Kidney tubule cell (primary cell): ENCODE results near the gene BACE1-AS.
"Not testable (repeated sequence)": the region's sequence is repeated elsewhere in the genome, so short reads cannot be mapped to it uniquely, and the experiment has no call there.

Source experiments
- DNase-seq: peaks from one replicate; pipeline ENCODE4 v3.0.0-alpha.2; 2018; ENCODE audit warnings: low spot score

BACE1-AS gene

GRCh38 chr11:117290809-117291396 is at the start of gene BACE1-AS:
BACE1-AS (plus strand) TSS chr11:117291346.
- no peak for DNase-seq

- DNase-seq: no peak
Observed at GRCh38 chr11:117248341-117248740, 42.8 kb upstream of the BACE1-AS start.

GRCh38 chr11:117249571-117249970 is 41.6 kb upstream of the BACE1-AS start:
- DNase-seq: no peak

- no peak for DNase-seq
Observed at GRCh38 chr11:117251506-117251905, 39.6 kb upstream of the BACE1-AS start.

GRCh38 chr11:117255966-117256365 is 35.2 kb upstream of the BACE1-AS start:
- DNase-seq: no peak

- peak; percentile 11 for DNase-seq
Observed at GRCh38 chr11:117256573-117256972, 34.6 kb upstream of the BACE1-AS start.

- DNase-seq: no peak
Observed at GRCh38 chr11:117258576-117258975, 32.6 kb upstream of the BACE1-AS start.

GRCh38 chr11:117259417-117259816 is 31.7 kb upstream of the BACE1-AS start:
- no peak for DNase-seq

- DNase-seq: not testable (repeated sequence)
Observed at GRCh38 chr11:117264624-117265323, 26.4 kb upstream of the BACE1-AS start.

- no peak for DNase-seq
Observed at GRCh38 chr11:117265745-117266144, 25.4 kb upstream of the BACE1-AS start.

- no peak for DNase-seq
Observed at GRCh38 chr11:117269856-117270255, 21.3 kb upstream of the BACE1-AS start.

- DNase-seq: no peak
Observed at GRCh38 chr11:117271208-117271607, 19.9 kb upstream of the BACE1-AS start.

GRCh38 chr11:117272175-117272574 is 19.0 kb upstream of the BACE1-AS start:
- not testable (repeated sequence) for DNase-seq

- no peak for DNase-seq
Observed at GRCh38 chr11:117273550-117274289, 17.4 kb upstream of the BACE1-AS start.

GRCh38 chr11:117278347-117278746 is 12.8 kb upstream of the BACE1-AS start:
- DNase-seq: no peak

GRCh38 chr11:117279711-117280376 is 11.3 kb upstream of the BACE1-AS start:
- DNase-seq: no peak

- DNase-seq: peak; percentile 31
Observed at GRCh38 chr11:117281159-117281558, 10.0 kb upstream of the BACE1-AS start.

- DNase-seq: no peak
Observed at GRCh38 chr11:117281869-117282268, 9.3 kb upstream of the BACE1-AS start.

- no peak for DNase-seq
Observed at GRCh38 chr11:117282956-117283355, 8.2 kb upstream of the BACE1-AS start.

GRCh38 chr11:117284053-117284452 is 7.1 kb upstream of the BACE1-AS start:
- no peak for DNase-seq

GRCh38 chr11:117286588-117286987 is 4.6 kb upstream of the BACE1-AS start:
- no peak for DNase-seq

GRCh38 chr11:117287668-117288067 is 3.5 kb upstream of the BACE1-AS start:
- no peak for DNase-seq

- DNase-seq: no peak
Observed at GRCh38 chr11:117289795-117290194, 1.4 kb upstream of the BACE1-AS start.
